HCT116 (cell line): ENCODE measurements around the gene SNX9. TPM values are rescaled to one million over a fixed set of nuclear protein-coding genes. Genes with fewer than 3 reads are reported as not detected.

ENCODE experiments used
- ATAC-seq: fragments of 200-7000 bp; cut with Tn5 transposase; 2 replicates; pipeline ENCODE4 v1.9.1; 2020; ENCODE audit warnings: mild to moderate bottlenecking, moderate library complexity
- BruUV-seq: library from RNA; stranded (reverse); fragments of 400-500 nt; replicated peaks from 2 replicates; lab custom pipeline; 2021; lab: Mats Ljungman, UMichigan
- CTCF ChIA-PET: fragments of 300-600 bp; sonication (Branson Sonifier 250); formaldehyde crosslinking; loops from one replicate; lab custom pipeline; 2021; ENCODE audit warnings: antibody characterized with exemption; lab: Charles Lee
- POLR2A ChIA-PET: fragments of 300-600, 350-600 bp; sonication (Branson Sonifier 250); formaldehyde crosslinking; loops from one replicate; lab custom pipeline; 2021; ENCODE audit warnings: antibody characterized with exemption; lab: Charles Lee
- RAD21 ChIA-PET, 2 experiments: fragments of 300-600 bp; sonication (Branson Sonifier 250); formaldehyde crosslinking; loops; one replicate each; lab custom pipeline; 2023; ENCODE audit warnings: low total read pairs in 2 of 2; ENCODE audit not compliant: uncharacterized antibody in 2 of 2, unreplicated experiment in 2 of 2, low non-redundant PET in 1 of 2; lab: Charles Lee
- DNase-seq: peaks from one replicate; pipeline ENCODE4 v3.0.0-alpha.2; 2010; ENCODE audit warnings: low read depth, low spot score
- H2AFZ ChIP-seq: fragments of 200-600 bp; shearing (Covaris generic), sonication (generic); 2 replicates; pipeline ENCODE4 v1.6.1; 2017; ENCODE audit warnings: low read depth, mixed run types, mixed read lengths, antibody characterized with exemption, low read length; ENCODE audit not compliant: poor library complexity, severe bottlenecking
- H3K27ac ChIP-seq: 2 replicates; pipeline ENCODE4 v1.5.1; 2012; ENCODE audit warnings: low read depth, low read length
- H3K27me3 ChIP-seq: fragments of 200-600 bp; sonication (generic); 2 replicates; pipeline ENCODE4 v1.6.1; 2016; ENCODE audit warnings: mixed run types, low read length, mixed read lengths; ENCODE audit not compliant: insufficient read depth
- H3K36me3 ChIP-seq, 2 experiments: fragments of 200-500 bp in 1 of 2; fragments of 200-600 bp in 1 of 2; sonication (Bioruptor generic) in 1 of 2; sonication (generic) in 1 of 2; 2 replicates each; pipeline versions ENCODE4 v1.5.1 to v1.6.1; 2014 to 2016; ENCODE audit warnings: low read length in 2 of 2, inconsistent platforms in 1 of 2, mixed read lengths in 1 of 2, mixed run types in 1 of 2; ENCODE audit not compliant: insufficient read depth in 2 of 2, control insufficient read depth in 1 of 2
- H3K4me1 ChIP-seq, 2 experiments: fragments of 200-600 bp in 1 of 2; sonication (generic) in 1 of 2; 2 replicates each; pipeline versions ENCODE4 v1.5.1 to v1.6.1; 2012 to 2017; ENCODE audit warnings: low read length in 2 of 2, inconsistent platforms in 1 of 2, mild to moderate bottlenecking in 1 of 2, mixed read lengths in 1 of 2, mixed run types in 1 of 2, moderate library complexity in 1 of 2; ENCODE audit not compliant: insufficient read depth in 2 of 2, control insufficient read depth in 1 of 2
- H3K4me2 ChIP-seq: fragments of 200-600 bp; sonication (generic); 2 replicates; pipeline ENCODE4 v1.6.1; 2017; ENCODE audit warnings: mixed run types, low read length, mixed read lengths
- H3K4me3 ChIP-seq, 2 experiments: fragments of 200-600 bp in 1 of 2; sonication (generic) in 1 of 2; replicated peaks in 1 of 2; 2 replicates each; pipeline ENCODE4 v1.5.1; 2011 to 2016; ENCODE audit warnings: low read length in 2 of 2, control low read depth in 1 of 2, low read depth in 1 of 2, mild to moderate bottlenecking in 1 of 2, mixed read lengths in 1 of 2, mixed run types in 1 of 2
- H3K79me2 ChIP-seq: fragments of 200-600 bp; sonication (generic); 2 replicates; pipeline ENCODE4 v1.6.1; 2017; ENCODE audit warnings: mild to moderate bottlenecking, mixed run types, low read length, moderate library complexity, mixed read lengths; ENCODE audit not compliant: insufficient read depth
- H3K9ac ChIP-seq: fragments of 200-600 bp; sonication (generic); 2 replicates; pipeline ENCODE4 v1.6.1; 2016; ENCODE audit warnings: low read length, mixed read lengths
- H3K9me2 ChIP-seq: fragments of 200-600 bp; sonication (generic), shearing (Covaris generic); 2 replicates; pipeline ENCODE4 v1.6.1; 2017; ENCODE audit warnings: mixed run types, mild to moderate bottlenecking, moderate library complexity; ENCODE audit not compliant: insufficient read depth
- H3K9me3 ChIP-seq, 2 experiments: fragments of 200-500 bp in 1 of 2; fragments of 200-600 bp in 1 of 2; sonication (Bioruptor generic) in 1 of 2; sonication (generic) in 1 of 2; 2 replicates each; pipeline ENCODE4 v1.6.1; 2014 to 2017; ENCODE audit warnings: low read length in 2 of 2, mixed read lengths in 2 of 2, inconsistent platforms in 1 of 2, low read depth in 1 of 2, mild to moderate bottlenecking in 1 of 2, mixed run types in 1 of 2, moderate library complexity in 1 of 2; ENCODE audit not compliant: control insufficient read depth in 1 of 2, insufficient read depth in 1 of 2
- H4K20me1 ChIP-seq: fragments of 200-600 bp; sonication (generic), shearing (Covaris generic); 2 replicates; pipeline ENCODE4 v1.6.1; 2017; ENCODE audit warnings: mixed run types, mild to moderate bottlenecking, moderate library complexity; ENCODE audit not compliant: insufficient read depth
- ATF3 ChIP-seq: IDR thresholded peaks from 2 replicates; pipeline ENCODE4 v1.6.1; 2012
- CEBPB ChIP-seq: IDR thresholded peaks from 2 replicates; pipeline ENCODE4 v1.6.1; 2012; ENCODE audit warnings: low read depth
- CTCF ChIP-seq, 3 experiments: fragments of 200-600 bp in 1 of 3; sonication (generic) in 1 of 3; IDR thresholded peaks in 2 of 3; conservative IDR thresholded peaks in 1 of 3; 2 replicates each; pipeline ENCODE4 v1.5.1; 2012 to 2017; ENCODE audit warnings: low read depth in 2 of 3, low read length in 2 of 3, antibody characterized with exemption in 1 of 3, borderline replicate concordance in 1 of 3, control low read depth in 1 of 3, mild to moderate bottlenecking in 1 of 3, mixed read lengths in 1 of 3, mixed run types in 1 of 3, moderate library complexity in 1 of 3; ENCODE audit not compliant: insufficient read depth in 1 of 3
- EGR1 ChIP-seq: IDR thresholded peaks from 2 replicates; pipeline ENCODE4 v1.6.1; 2012; ENCODE audit warnings: low read depth
- EZH2 ChIP-seq: fragments of 200-600 bp; sonication (generic); IDR thresholded peaks from 2 replicates; pipeline ENCODE4 v1.6.1; 2017; ENCODE audit warnings: antibody characterized with exemption, mixed run types
- EZH2phosphoT487 ChIP-seq: fragments of 200-600 bp; IDR thresholded peaks from 2 replicates; pipeline ENCODE4 v1.6.1; 2018; ENCODE audit warnings: antibody characterized with exemption, borderline replicate concordance
- JUND ChIP-seq: IDR thresholded peaks from 2 replicates; pipeline ENCODE4 v1.6.1; 2012
- MAX ChIP-seq: IDR thresholded peaks from 2 replicates; pipeline ENCODE4 v1.6.1; 2012
- POLR2A ChIP-seq: IDR thresholded peaks from 2 replicates; pipeline ENCODE4 v1.7.0; 2011; ENCODE audit warnings: borderline replicate concordance; ENCODE audit not compliant: insufficient read depth, insufficient read length; ENCODE audit errors: extremely low read depth
- RAD21 ChIP-seq: IDR thresholded peaks from 2 replicates; pipeline ENCODE4 v1.6.1; 2012; ENCODE audit warnings: low read depth, mild to moderate bottlenecking
- REST ChIP-seq: IDR thresholded peaks from 2 replicates; pipeline ENCODE4 v1.6.1; 2012; ENCODE audit warnings: low read depth
- SIN3A ChIP-seq: IDR thresholded peaks from 2 replicates; pipeline ENCODE4 v1.6.1; 2012; ENCODE audit warnings: low read depth
- SRF ChIP-seq: IDR thresholded peaks from 2 replicates; pipeline ENCODE4 v1.6.1; 2012; ENCODE audit warnings: low read depth
- TCF7L2 ChIP-seq: IDR thresholded peaks from 2 replicates; pipeline ENCODE4 v1.7.0; 2011; ENCODE audit warnings: borderline replicate concordance, inconsistent platforms; ENCODE audit not compliant: insufficient read depth, insufficient read length; ENCODE audit errors: extremely low read depth
- YY1 ChIP-seq: IDR thresholded peaks from 2 replicates; pipeline ENCODE4 v1.6.1; 2011; ENCODE audit warnings: low read length, low read depth, moderate library complexity, mild to moderate bottlenecking; ENCODE audit not compliant: insufficient replicate concordance; ENCODE audit errors: extremely low read depth
- ZBTB33 ChIP-seq: IDR thresholded peaks from 2 replicates; pipeline ENCODE4 v1.6.1; 2011; ENCODE audit warnings: mild to moderate bottlenecking, low read length, moderate library complexity; ENCODE audit not compliant: insufficient replicate concordance; ENCODE audit errors: extremely low read depth
- ZFX ChIP-seq: fragments of 450-650 bp; IDR thresholded peaks from 2 replicates; pipeline ENCODE4 v1.6.1; 2017
- ZNF274 ChIP-seq: fragments of 200-500 bp; sonication (Bioruptor generic); IDR thresholded peaks from 2 replicates; pipeline ENCODE4 v1.6.1; 2014; ENCODE audit warnings: mild to moderate bottlenecking, low read depth, low read length, inconsistent platforms
- intact Hi-C: fragments of 100-400 bp; cut with micrococcal nuclease; formaldehyde crosslinking; loops from 2 replicates; pipeline ENCODE4 v1.10.0; 2022
- total RNA-seq: library from RNA; stranded (reverse); gene quantifications from one replicate; pipeline ENCODE4 v1.2.1, GENCODE V29; 2021; ENCODE audit not compliant: unreplicated experiment

Gene SNX9
- total RNA-seq, 1 experiment from 2014 or later: 42.5 TPM

DNA sequence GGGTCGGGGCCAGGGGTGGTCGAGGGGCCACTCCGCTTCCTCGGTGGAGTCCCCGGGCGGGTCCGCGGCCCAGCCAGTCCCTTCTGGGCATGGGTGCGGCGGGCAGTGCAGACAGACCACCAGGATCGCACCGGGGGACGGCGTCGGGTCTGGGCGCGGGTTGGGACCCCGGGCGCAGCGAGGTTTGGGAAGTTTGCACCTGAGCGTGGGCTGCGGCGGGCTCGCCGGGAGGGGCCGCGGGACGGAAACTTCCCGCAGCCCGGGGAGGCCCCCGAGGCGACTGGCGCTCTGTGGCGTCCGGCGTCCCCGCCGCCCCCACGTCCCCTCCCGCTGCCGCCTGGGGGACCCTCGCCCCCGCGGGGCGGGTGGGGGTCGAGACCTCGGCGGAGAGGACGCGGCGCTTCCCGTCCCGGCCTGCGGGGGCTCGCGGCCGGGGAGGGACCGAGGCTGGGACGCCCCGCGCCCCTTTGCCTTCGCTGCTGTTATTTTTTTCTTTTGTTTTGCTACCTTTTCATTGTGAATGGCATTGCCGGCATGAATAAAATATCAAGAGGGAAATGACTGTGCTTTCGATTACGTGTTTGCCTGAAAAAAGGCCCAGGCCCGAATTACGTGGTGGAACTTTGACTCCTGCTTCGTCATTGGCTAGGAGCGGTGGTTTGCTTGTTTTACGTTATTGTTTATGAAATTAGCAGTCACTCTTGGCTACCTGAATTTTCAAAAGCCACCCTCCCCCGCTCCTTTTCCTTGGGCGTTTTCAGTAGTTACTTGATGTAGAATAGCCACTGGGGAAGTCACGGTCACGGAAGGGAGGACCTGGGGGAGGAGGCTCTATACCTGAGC, 703 bp downstream of the SNX9 start:
- ChIA-PET RAD21 (no interaction called here), CTCF (no interaction called here), POLR2A (no interaction called here)
- BruUV-seq: no TSS peak
- H3K27me3 ChIP-seq: no peaks in the 10 kb centered on the region
- H3K36me3 ChIP-seq: no peaks in the 10 kb centered on the region
- peak; percentile 62 for DNase-seq
- H2AFZ ChIP-seq: no peak overlapping the region
- peaks cover 46% of the 10 kb centered on the region for H3K79me2 ChIP-seq
- H4K20me1 ChIP-seq: no peaks in the 10 kb centered on the region
- peaks cover 15 to 26% of the 10 kb centered on the region in 2 experiments; a peak in 3 of 4 replicates for H3K4me1 ChIP-seq
- ATAC-seq: peak; percentile 41
- H3K9me3 ChIP-seq: no peaks in the 10 kb centered on the region
- peak overlapping the region; percentile 83 for H3K9ac ChIP-seq
- intact Hi-C loops: loop anchor here (5.0 kb wide), 2 partner anchors 49 to 61 kb away; no protein-coding TSS in a partner anchor
- no peaks in the 10 kb centered on the region for H3K9me2 ChIP-seq
- peak overlapping the region; percentile 85 for H3K4me2 ChIP-seq
- H3K4me3 ChIP-seq: peak overlapping the region; percentile 71 to 80
- peak overlapping the region; percentile 88 for H3K27ac ChIP-seq
- peak; percentile 94 for TF ChIP-seq ZFX
- TF ChIP-seq TCF7L2: no peak
- TF ChIP-seq YY1: no peak
- no peak for TF ChIP-seq POLR2A
- TF ChIP-seq SIN3A: peak; percentile 34; the same call in 1 of the 2 replicates
- TF ChIP-seq EGR1: 0 out of 2 replicates have a peak, but pooled peaks have one; percentile 32
- no peak for TF ChIP-seq JUND
- TF ChIP-seq CTCF (IDR thresholded peaks at IDR 0.05 in 2 of 3, conservative IDR thresholded peaks at IDR 0.05 in 1 of 3; ENCODE audit: borderline replicate concordance in 1 of 3, insufficient read depth in 1 of 3, low read depth in 2 of 3, low read length in 2 of 3): 0 out of 6 replicates have a peak, but pooled peaks of 1 of the 3 experiments have one; percentile 2
- no peak for TF ChIP-seq ZNF274
- no peak for TF ChIP-seq EZH2
- TF ChIP-seq RAD21: no peak
- TF ChIP-seq REST: no peak
- no peak for TF ChIP-seq ZBTB33
- no peak for TF ChIP-seq CEBPB
- TF ChIP-seq MAX: no peak; the same call in 1 of the 2 replicates
- TF ChIP-seq SRF: no peak
- TF ChIP-seq EZH2phosphoT487: no peak
- no peak for TF ChIP-seq ATF3
